ENCODE measurements around the gene RPL7L1.
"Not testable (repeated sequence)": the region's sequence is repeated elsewhere in the genome, so short reads cannot be mapped to it uniquely, and the experiment has no call there.

The RPL7L1 gene

DNA sequence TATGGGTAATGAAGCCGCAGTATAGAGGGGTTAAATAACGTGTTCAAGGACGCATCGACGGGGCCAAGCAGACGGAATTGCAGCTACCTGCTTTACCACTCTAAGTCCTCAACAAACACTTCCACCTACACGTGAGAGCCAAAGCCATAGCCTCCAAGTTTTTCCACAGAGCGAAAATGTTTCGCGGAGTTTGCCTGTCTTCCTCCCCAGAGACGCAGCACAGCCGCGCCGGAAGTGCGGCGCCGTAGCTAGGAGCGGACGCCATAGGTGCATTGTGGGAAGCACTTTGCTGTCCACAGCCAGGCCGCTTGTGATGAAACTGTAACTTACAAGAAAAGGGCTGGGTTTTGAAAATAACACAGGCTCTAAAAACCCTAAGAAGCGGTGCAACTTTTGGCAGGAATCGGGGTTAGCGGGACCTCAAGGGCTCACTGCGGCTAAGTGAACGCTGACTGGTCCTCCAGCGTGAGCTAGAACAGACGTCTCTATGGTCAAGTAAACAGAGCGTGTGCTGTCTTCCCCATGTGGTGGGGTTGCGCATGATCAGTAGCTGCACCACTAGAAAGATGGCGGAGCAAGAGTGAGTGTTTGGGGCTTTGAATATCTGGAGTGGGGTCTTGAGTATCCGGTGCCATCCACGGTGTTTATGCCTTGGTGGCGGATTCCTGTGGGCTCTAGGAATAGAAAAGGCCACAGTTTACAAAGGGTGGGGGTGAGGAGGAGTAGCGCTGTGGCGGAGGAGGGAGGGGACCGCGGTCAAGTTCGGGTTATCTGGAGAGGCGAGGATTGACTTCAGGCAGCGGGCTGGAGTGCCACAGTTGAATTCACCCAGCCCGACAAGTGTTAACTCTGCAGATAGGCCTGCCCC, at the start of gene RPL7L1:
RPL7L1 (plus strand) TSS at position 245 of the 868 bp plus-strand sequence; CDS start at position 540, 295 bp downstream.
- in situ Hi-C loops (cut with MboI; ENCODE audit: low sequenced_read_pairs): loop anchor here (10.0 kb wide), 1 partner anchor 205 kb away; no protein-coding TSS in a partner anchor

GRCh38 chr6:42831237-42831636, 48.2 kb upstream of the RPL7L1 start:
- in situ Hi-C loops (cut with MboI; ENCODE audit: low sequenced_read_pairs): no loop called here

GRCh38 chr6:42834056-42834455, 45.4 kb upstream of the RPL7L1 start:
- in situ Hi-C loops (cut with MboI; ENCODE audit: low sequenced_read_pairs): no loop called here

GRCh38 chr6:42841844-42842584, 37.4 kb upstream of the RPL7L1 start:
- in situ Hi-C loops (cut with MboI; ENCODE audit: low sequenced_read_pairs): no loop called here

- in situ Hi-C loops (cut with MboI; ENCODE audit: low sequenced_read_pairs): no loop called here
These were observed 34.1 kb upstream of the RPL7L1 start for GRCh38 chr6:42845327-42845694.

DNA sequence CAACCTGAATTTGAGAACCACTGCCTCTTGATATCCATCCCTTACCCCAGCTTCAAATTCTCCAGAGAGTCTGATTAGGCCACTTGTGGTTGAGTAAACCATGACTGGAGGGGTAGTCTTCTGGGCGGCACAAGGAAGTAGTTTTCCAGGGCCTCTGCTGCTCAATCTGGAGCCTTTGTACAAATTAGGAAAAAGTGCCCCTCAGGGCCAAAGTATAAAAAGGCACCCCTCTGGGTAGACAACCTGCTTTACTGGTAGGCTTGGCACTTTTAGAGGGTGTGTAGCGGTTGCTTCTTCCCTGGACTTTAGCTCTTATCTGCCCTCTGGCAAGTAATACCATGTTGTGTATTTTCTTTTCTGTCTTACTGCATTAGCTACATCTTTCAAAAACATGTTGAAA, 32.9 kb upstream of the RPL7L1 start:
- in situ Hi-C loops (cut with MboI; ENCODE audit: low sequenced_read_pairs): no loop called here

DNA sequence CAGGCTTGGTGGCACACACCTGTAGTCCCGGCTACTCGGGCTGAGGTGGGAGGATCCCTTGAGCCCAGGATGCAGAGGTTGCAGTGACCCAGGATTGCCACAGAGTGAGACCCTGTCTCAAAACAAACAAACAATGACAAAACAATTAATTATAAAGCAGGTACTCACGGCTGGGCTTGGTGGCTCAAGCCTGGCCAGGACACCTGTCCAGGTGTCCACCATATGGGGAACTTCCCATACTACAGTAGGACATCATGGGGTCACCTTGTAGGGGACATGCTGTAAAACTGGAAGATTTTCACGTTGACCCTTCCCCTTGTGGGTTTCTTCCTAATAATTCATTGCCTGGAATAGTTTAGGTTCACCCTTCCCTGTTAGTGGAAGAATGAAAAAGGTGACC, 30.7 kb upstream of the RPL7L1 start:
- in situ Hi-C loops (cut with MboI; ENCODE audit: low sequenced_read_pairs): no loop called here

- in situ Hi-C loops (cut with MboI; ENCODE audit: low sequenced_read_pairs): no loop called here
These were observed 27.8 kb upstream of the RPL7L1 start for GRCh38 chr6:42851599-42851998.

GRCh38 chr6:42860036-42860435, 19.4 kb upstream of the RPL7L1 start:
- in situ Hi-C loops (cut with MboI; ENCODE audit: low sequenced_read_pairs): no loop called here

GRCh38 chr6:42860481-42860880, 18.9 kb upstream of the RPL7L1 start:
- in situ Hi-C loops (cut with MboI; ENCODE audit: low sequenced_read_pairs): no loop called here

GRCh38 chr6:42864602-42865001, 14.8 kb upstream of the RPL7L1 start:
- in situ Hi-C loops (cut with MboI; ENCODE audit: low sequenced_read_pairs): no loop called here

DNA sequence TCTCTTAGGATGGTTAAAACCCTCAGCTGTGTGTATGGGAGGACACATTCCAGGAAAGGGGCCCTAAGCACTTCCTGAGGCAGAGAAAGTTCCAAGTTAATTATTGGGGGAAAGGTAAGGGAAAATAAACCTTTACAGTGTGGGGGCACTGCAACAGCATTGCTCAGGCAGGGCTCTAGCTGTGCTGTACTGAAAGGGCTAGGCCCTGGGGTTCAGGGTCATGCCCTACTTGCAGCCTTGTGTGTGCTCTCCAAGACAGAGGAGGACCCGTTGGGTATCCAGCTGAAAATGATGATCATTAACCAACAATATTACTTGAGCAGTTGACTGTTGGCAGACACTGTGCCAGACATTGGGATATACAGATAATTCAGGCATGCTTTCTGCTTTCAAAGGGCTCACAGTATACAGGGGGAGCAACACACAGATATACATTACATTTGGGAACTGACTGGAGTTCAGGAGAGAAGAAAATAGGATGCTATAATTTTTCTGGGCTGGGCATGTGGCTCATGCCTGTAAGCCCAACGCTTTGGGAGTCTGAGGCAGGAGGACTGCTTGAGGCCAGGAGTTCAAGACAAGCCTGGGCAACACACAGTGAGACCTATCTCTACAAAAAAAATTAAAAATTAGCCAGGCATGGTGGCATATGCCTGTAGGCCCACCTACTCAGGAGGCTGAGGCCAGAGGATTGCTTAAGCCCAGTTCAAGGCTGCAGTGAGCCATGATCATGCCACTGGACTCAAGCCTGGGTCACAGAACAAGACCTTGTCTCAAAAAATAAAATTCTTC, 9.1 kb upstream of the RPL7L1 start:
- in situ Hi-C loops (cut with MboI; ENCODE audit: low sequenced_read_pairs): loop anchor here (10.0 kb wide), 1 partner anchor 196 kb away; no protein-coding TSS in a partner anchor

DNA sequence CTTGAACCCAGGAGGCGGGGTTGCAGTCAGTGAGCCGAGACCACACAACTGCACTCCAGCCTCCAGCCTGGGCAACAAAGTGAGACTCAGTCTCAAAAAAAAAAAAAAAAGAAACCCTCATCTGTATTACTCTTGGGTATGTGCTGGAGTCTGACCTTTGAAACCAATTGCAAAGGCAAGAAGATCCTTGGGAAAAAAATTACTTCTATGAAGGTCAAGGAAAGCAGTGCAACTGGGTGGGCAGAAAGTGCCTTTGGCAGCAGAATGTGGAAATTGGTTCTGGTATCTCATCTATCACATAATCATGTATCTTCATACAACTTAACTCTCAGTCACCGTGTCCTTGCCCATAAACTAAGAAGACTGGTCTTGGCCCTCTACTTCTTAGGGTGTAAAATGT, 7.7 kb upstream of the RPL7L1 start:
- in situ Hi-C loops (cut with MboI; ENCODE audit: low sequenced_read_pairs): loop anchor here (10.0 kb wide), 1 partner anchor 197 kb away; no protein-coding TSS in a partner anchor

DNA sequence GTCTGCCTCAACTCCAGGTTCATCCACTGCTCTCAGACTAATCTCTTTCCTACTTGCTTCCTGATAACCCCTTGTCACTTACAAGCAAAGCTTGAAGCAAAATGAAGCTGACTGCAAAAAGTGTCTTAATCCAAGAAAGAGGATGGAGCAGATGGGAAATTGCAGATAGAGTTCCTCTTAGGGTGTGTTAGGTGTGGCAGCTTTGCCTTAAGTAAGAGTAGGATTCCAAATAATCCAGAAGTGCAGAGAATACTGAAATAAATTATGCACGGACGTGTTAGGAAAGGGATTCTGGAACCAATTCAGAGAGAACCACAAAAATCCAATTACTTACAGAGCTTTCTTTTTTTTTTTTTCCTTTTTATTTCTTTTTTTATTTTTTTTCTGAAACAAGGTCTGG, 6.1 kb upstream of the RPL7L1 start:
- in situ Hi-C loops (cut with MboI; ENCODE audit: low sequenced_read_pairs): loop anchor here (10.0 kb wide), 1 partner anchor 199 kb away; no protein-coding TSS in a partner anchor

DNA sequence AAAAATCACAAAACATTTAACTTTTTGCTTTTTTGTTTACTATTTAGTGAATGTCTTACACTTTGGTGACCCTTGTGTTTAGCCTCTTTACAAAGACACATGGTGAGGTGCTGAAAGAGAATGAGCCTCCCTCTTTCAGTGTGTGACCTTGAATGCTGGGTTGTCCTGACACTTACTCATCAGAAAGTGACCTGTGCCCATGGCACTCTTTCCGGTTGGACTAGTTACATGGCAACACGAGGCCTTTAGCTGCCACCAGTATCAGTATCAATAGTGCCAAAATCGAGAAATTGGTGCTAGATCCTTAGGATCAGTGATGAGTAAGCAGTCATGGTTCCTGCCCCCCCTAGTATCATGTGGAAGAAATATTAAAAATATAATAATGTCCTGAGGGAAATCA, 1.7 kb upstream of the RPL7L1 start:
- in situ Hi-C loops (cut with MboI; ENCODE audit: low sequenced_read_pairs): loop anchor here (10.0 kb wide), 1 partner anchor 203 kb away; no protein-coding TSS in a partner anchor

DNA sequence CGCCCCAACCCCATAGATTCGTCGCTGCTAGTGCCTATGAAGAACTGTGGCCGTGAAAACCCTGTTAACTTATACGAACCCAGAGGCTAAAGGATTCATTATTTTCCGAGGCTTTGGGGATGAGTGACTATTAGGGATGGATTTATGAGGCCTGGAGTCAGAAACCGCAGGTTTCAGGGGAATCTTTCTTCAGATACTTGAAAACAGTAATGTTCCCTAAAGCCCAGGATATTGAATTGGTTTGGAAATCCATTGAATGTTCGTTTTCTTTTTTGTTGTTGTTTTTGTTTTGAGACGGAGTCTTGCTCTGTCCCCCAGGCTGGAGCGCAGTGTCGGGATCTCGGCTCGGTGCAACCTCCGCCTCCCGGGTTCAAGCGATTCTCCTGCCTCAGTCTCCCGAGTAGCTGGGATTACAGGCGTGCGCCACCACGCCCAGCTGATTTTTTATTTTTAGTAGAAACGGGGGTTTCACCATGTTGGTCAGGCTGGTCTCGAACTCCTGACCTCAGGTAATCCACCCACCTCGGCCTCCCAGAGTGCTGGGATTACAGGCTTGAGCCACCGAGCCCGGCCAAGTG, 913 bp downstream of the RPL7L1 start:
- in situ Hi-C loops (cut with MboI; ENCODE audit: low sequenced_read_pairs): not testable (repeated sequence)

- in situ Hi-C loops (cut with MboI; ENCODE audit: low sequenced_read_pairs): not testable (repeated sequence)
These were observed 1.5 kb downstream of the RPL7L1 start for GRCh38 chr6:42880871-42881270.

- in situ Hi-C loops (cut with MboI; ENCODE audit: low sequenced_read_pairs): no loop called here
These were observed 6.3 kb downstream of the RPL7L1 start for GRCh38 chr6:42885702-42886101.

DNA sequence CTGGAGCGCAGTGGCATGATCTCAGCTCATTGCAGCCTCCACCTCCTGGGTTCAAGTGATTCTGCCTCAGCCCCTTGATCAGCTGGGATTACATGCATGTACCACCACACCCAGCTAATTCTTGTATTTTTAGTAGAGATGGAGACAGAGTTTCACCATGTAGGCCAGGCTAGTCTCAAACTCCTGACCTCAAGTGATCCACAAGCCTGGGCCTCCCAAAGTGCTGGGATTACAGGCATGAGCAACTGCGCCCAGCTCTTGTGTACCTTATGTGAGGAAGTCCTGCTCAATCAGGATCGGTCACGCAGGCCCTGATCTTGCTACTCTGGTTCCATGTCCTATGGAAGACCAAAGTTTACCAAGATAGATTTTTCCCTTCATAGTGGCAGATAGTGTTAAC, 8.8 kb downstream of the RPL7L1 start:
- in situ Hi-C loops (cut with MboI; ENCODE audit: low sequenced_read_pairs): not testable (repeated sequence)

DNA sequence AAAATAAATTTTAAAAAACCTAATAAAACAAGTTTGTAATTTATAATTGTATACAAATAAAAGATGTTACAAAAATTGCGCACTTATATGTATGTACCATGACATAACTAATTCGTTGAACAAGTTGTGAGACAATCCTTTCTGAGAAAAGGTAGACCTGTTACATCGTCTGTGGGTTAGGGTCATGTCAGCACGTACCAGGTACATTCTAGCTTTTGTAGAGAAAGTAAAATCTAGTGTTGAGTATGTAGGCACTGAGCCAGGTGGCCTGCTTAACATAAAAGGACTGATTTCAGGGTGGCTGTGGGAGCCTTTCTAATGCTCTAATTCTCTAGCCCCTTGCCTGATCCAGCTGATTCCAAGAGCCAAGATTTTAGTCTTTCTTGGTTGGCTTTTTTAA, 10.4 kb downstream of the RPL7L1 start:
- in situ Hi-C loops (cut with MboI; ENCODE audit: low sequenced_read_pairs): no loop called here
